MM.1S (cell line): Measurements from ENCODE around the gene ACSM5.

Experiments used
- DNase-seq: peaks from one replicate; pipeline ENCODE4 v3.0.0-alpha.2; 2015
- H2AFZ ChIP-seq: fragments of 300-600 bp; sonication (generic); 2 replicates; pipeline ENCODE4 v1.6.0; 2016; ENCODE audit warnings: antibody characterized with exemption, low read length
- H3F3A ChIP-seq: fragments of 300-600 bp; sonication (generic); 2 replicates; pipeline ENCODE4 v1.6.1; 2016; ENCODE audit warnings: mild to moderate bottlenecking, antibody characterized with exemption, low read length, moderate library complexity, mixed read lengths; ENCODE audit not compliant: insufficient read depth
- H3K27ac ChIP-seq: fragments of 300-600 bp; sonication (generic); 2 replicates; pipeline ENCODE4 v1.5.1; 2016; ENCODE audit warnings: mild to moderate bottlenecking, low read length
- H3K27me3 ChIP-seq: fragments of 300-600 bp; sonication (generic); replicated peaks from 2 replicates; pipeline ENCODE4 v1.6.0; 2016; ENCODE audit warnings: low read length; ENCODE audit not compliant: insufficient read depth
- H3K36me3 ChIP-seq: fragments of 300-600 bp; sonication (generic); replicated peaks from 2 replicates; pipeline ENCODE4 v1.6.1; 2016; ENCODE audit warnings: mild to moderate bottlenecking, low read length, mixed read lengths; ENCODE audit not compliant: insufficient read depth
- H3K4me1 ChIP-seq: fragments of 300-600 bp; sonication (generic); 2 replicates; pipeline ENCODE4 v1.6.1; 2016; ENCODE audit warnings: low read length, mixed read lengths
- H3K4me2 ChIP-seq: fragments of 300-600 bp; sonication (generic); 2 replicates; pipeline ENCODE4 v1.6.0; 2016; ENCODE audit warnings: low read depth, low read length
- H3K4me3 ChIP-seq: fragments of 300-600 bp; sonication (generic); 2 replicates; pipeline ENCODE4 v1.5.1; 2016; ENCODE audit warnings: low read length, mixed read lengths
- H3K79me2 ChIP-seq: fragments of 300-600 bp; sonication (generic); 2 replicates; pipeline ENCODE4 v1.6.1; 2016; ENCODE audit warnings: mixed run types, low read length, mixed read lengths
- H3K9ac ChIP-seq: fragments of 300-600 bp; sonication (generic); 2 replicates; pipeline ENCODE4 v1.6.1; 2016; ENCODE audit warnings: low read length, mixed read lengths
- H3K9me2 ChIP-seq: fragments of 300-600 bp; sonication (generic); replicated peaks from 2 replicates; pipeline ENCODE4 v1.6.1; 2016; ENCODE audit warnings: mild to moderate bottlenecking, low read length, mixed read lengths; ENCODE audit not compliant: insufficient read depth
- H3K9me3 ChIP-seq: fragments of 300-600 bp; sonication (generic); replicated peaks from 2 replicates; pipeline ENCODE4 v1.6.1; 2016; ENCODE audit warnings: mild to moderate bottlenecking, low read length, mixed read lengths; ENCODE audit not compliant: insufficient read depth
- H4K20me1 ChIP-seq: fragments of 300-600 bp; sonication (generic); 2 replicates; pipeline ENCODE4 v1.6.1; 2016; ENCODE audit warnings: mild to moderate bottlenecking, low read length, moderate library complexity, mixed read lengths; ENCODE audit not compliant: insufficient read depth
- EZH2 ChIP-seq: fragments of 300-600 bp; sonication (generic); optimal IDR thresholded peaks from 2 replicates; pipeline ENCODE3; 2017; ENCODE audit warnings: low read depth, mild to moderate bottlenecking, antibody characterized with exemption, low read length, mixed read lengths
- EZH2phosphoT487 ChIP-seq: fragments of 300-600 bp; sonication (generic); IDR thresholded peaks from 2 replicates; pipeline ENCODE4 v1.6.1; 2018; ENCODE audit warnings: antibody characterized with exemption, low read length
- TF ChIP-seq, protein P1 (sequence below): fragments of 300-600 bp; sonication (generic); IDR thresholded peaks from 2 replicates; pipeline ENCODE4 v1.5.1; 2016; ENCODE audit warnings: antibody characterized with exemption, low read length, mixed read lengths

ACSM5 gene

DNA sequence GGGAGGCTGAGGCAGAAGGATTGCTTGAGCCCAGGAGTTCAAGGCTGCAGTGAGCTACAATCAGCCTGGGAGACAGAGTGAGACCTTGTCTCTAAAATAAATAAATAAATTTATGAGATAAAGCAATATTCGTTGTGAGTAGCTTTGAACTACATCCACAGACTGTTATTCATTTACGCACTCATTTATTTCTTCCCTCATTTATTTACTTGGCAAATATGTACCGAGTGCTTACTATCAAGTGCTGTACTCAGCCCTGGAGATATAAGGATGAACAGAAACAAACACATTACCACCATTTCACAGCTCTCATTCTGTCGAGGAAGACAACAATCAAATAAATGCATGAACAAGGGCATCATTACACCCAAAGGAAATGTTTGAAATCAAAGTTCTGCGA is 32.2 kb upstream of the ACSM5 start:
- Histone ChIP-seq H3K4me3 (no peak overlapping the region), H3K9me3 (no peaks in the 10 kb centered on the region), H4K20me1 (no peaks in the 10 kb centered on the region), H3K79me2 (no peaks in the 10 kb centered on the region), H3K9ac (no peak overlapping the region), H3K4me1 (no peaks in the 10 kb centered on the region), H3K27me3 (no peaks in the 10 kb centered on the region), H3K36me3 (no peaks in the 10 kb centered on the region), H2AFZ (no peak overlapping the region), H3K9me2 (no peaks in the 10 kb centered on the region), H3F3A (no peaks in the 10 kb centered on the region), H3K27ac (no peak overlapping the region), H3K4me2 (no peak overlapping the region)
- DNase-seq = no peak
- no peak for TF ChIP-seq EZH2
- TF ChIP-seq EZH2phosphoT487 = no peak
- TF ChIP-seq, protein P1, sequence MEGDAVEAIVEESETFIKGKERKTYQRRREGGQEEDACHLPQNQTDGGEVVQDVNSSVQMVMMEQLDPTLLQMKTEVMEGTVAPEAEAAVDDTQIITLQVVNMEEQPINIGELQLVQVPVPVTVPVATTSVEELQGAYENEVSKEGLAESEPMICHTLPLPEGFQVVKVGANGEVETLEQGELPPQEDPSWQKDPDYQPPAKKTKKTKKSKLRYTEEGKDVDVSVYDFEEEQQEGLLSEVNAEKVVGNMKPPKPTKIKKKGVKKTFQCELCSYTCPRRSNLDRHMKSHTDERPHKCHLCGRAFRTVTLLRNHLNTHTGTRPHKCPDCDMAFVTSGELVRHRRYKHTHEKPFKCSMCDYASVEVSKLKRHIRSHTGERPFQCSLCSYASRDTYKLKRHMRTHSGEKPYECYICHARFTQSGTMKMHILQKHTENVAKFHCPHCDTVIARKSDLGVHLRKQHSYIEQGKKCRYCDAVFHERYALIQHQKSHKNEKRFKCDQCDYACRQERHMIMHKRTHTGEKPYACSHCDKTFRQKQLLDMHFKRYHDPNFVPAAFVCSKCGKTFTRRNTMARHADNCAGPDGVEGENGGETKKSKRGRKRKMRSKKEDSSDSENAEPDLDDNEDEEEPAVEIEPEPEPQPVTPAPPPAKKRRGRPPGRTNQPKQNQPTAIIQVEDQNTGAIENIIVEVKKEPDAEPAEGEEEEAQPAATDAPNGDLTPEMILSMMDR = no peak

DNA sequence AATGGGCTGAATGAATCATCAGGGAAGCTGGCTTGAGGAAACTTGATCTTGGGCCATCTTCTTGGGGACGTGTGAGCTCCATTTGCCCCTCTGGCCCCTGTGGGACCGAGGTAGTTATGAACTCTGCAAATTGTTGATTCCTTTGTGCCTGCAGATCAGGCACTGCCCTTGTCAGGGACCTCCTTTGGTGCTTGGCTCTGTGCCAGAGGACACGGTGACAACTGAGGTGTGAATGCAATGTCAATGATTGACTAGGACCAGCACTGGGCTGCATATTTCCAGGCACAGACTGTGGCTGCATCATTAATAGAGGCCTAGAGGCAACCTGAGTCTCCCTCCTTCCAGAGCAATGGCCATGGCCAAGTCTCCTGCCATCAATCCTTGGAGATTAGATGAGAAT is 28.6 kb upstream of the ACSM5 start:
- Histone ChIP-seq H3K9ac (no peak overlapping the region), H3K4me1 (no peaks in the 10 kb centered on the region), H3K4me3 (no peak overlapping the region), H3K36me3 (no peaks in the 10 kb centered on the region), H3F3A (no peaks in the 10 kb centered on the region), H3K27me3 (no peaks in the 10 kb centered on the region), H2AFZ (no peak overlapping the region), H3K4me2 (no peak overlapping the region), H3K9me3 (no peaks in the 10 kb centered on the region), H4K20me1 (no peaks in the 10 kb centered on the region), H3K9me2 (no peaks in the 10 kb centered on the region), H3K27ac (no peak overlapping the region), H3K79me2 (no peaks in the 10 kb centered on the region)
- no peak for DNase-seq
- TF ChIP-seq EZH2phosphoT487 (no peak), EZH2 (no peak)
- TF ChIP-seq, protein P1 = no peak

DNA sequence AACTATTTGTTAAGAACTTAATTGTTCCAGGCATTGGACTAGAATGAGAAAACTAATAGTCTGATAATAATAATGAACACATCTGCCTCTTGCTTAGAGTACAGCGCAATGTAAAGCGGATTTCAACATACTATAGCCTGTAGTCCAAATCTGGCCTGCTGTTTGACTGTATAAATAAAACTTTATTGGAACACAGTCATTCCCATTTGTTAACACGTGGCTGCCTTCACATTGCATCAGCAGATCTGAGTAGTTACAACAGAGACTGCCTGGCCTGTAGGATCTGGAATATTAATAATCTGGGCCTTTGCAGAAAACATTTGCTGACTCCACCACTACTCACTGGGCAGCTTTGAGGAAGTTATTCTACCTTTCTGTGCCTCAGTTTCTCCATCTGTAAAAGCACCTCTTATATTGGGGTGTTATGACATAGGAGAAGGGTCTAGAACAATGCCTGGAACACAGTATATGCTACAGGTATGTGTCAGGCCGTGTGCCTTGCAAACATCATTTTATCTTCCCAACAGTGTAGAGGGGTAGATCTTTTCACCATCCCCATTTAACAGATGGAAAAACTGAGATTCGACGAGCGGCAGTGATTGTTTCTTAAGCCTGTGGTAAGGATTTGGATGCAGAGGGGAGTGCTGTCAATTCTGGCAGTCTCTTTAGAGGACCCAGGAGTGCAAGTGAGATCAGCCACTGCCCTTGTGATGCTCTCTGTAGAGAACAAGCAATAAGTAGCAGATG is 27.0 kb upstream of the ACSM5 start:
- no peak overlapping the region for H3K4me2 ChIP-seq
- DNase-seq = no peak
- H3K27ac ChIP-seq = no peak overlapping the region
- no peaks in the 10 kb centered on the region for H3K4me1 ChIP-seq
- H2AFZ ChIP-seq = no peak overlapping the region
- H3K79me2 ChIP-seq = no peaks in the 10 kb centered on the region
- H3K36me3 ChIP-seq = no peaks in the 10 kb centered on the region
- H3F3A ChIP-seq = no peaks in the 10 kb centered on the region
- TF ChIP-seq EZH2 = no peak
- TF ChIP-seq, protein P1 = no peak
- TF ChIP-seq EZH2phosphoT487 = no peak
- H3K9ac ChIP-seq = no peak overlapping the region
- no peaks in the 10 kb centered on the region for H3K9me3 ChIP-seq
- H3K27me3 ChIP-seq = no peaks in the 10 kb centered on the region
- no peak overlapping the region for H3K4me3 ChIP-seq
- H4K20me1 ChIP-seq = no peaks in the 10 kb centered on the region
- no peaks in the 10 kb centered on the region for H3K9me2 ChIP-seq
